K562 (cell line): ENCODE data around the gene SRP72. TPM values are rescaled to one million over a fixed set of nuclear protein-coding genes. Genes with fewer than 3 reads are reported as not detected.
A peak's percentile ranks its signal among the peaks of the same experiment; 100 is the strongest.

Experiments
- CBFB ChIP-seq: sonication (generic); formaldehyde crosslinking; IDR thresholded peaks from 2 replicates; pipeline ENCODE4 v1.4.0; 2020; ENCODE audit warnings: mild to moderate bottlenecking, missing genetic modification reagents
- CHD7 ChIP-seq: fragments of 200-600 bp; sonication (generic); IDR thresholded peaks from one replicate; pipeline ENCODE4 v1.6.1; 2012; ENCODE audit warnings: mild to moderate bottlenecking, low read depth, low read length, inconsistent platforms
- KLF13 ChIP-seq: fragments of 450-650 bp; IDR thresholded peaks from 2 replicates; pipeline ENCODE4 v1.6.1; 2016; ENCODE audit warnings: missing genetic modification characterization, low read depth, mild to moderate bottlenecking, missing compliant biosample characterization, moderate library complexity, borderline replicate concordance
- MYC ChIP-seq, 2 experiments: fragments of 250-450 bp in 1 of 2; sonication (Bioruptor Pico) in 1 of 2; IDR thresholded peaks; 2 replicates each; pipeline versions ENCODE4 v1.5.1 to v1.6.1; 2012 to 2021; ENCODE audit warnings: low read depth in 2 of 2, borderline replicate concordance in 1 of 2, improper control_type of control experiment in 1 of 2, low read length in 1 of 2, mild to moderate bottlenecking in 1 of 2, moderate library complexity in 1 of 2
- NFATC3 ChIP-seq: fragments of 450-650 bp; IDR thresholded peaks from 2 replicates; pipeline ENCODE4 v1.6.1; 2017; ENCODE audit warnings: mild to moderate bottlenecking
- PML ChIP-seq: IDR thresholded peaks from 2 replicates; pipeline ENCODE4 v1.6.1; 2012; ENCODE audit warnings: low read length, inconsistent platforms
- RAD51 ChIP-seq: fragments of 450-650 bp; IDR thresholded peaks from 2 replicates; pipeline ENCODE4 v1.7.1; 2016; ENCODE audit warnings: low read depth, mild to moderate bottlenecking, borderline replicate concordance
- SAP30 ChIP-seq: fragments of 200-600 bp; sonication (generic); IDR thresholded peaks from 2 replicates; pipeline ENCODE4 v1.6.1; 2012; ENCODE audit warnings: borderline replicate concordance, low read depth, mild to moderate bottlenecking, moderate library complexity, low read length, control low read depth, inconsistent platforms; ENCODE audit not compliant: insufficient read depth, poor library complexity, severe bottlenecking
- ZBTB7A ChIP-seq: IDR thresholded peaks from 2 replicates; pipeline ENCODE4 v1.6.1; 2011; ENCODE audit warnings: low read depth, mild to moderate bottlenecking, low read length, moderate library complexity, borderline replicate concordance; ENCODE audit not compliant: control insufficient read depth
- ZNF12 ChIP-seq: sonication (generic); formaldehyde crosslinking; IDR thresholded peaks from 2 replicates; pipeline ENCODE4 v1.4.0; 2020; ENCODE audit warnings: mild to moderate bottlenecking, missing genetic modification reagents
- ZNF280A ChIP-seq: fragments of 450-650 bp; IDR thresholded peaks from 2 replicates; pipeline ENCODE4 v1.6.1; 2018; ENCODE audit warnings: mild to moderate bottlenecking, low read depth; ENCODE audit not compliant: partially characterized antibody
- ZNF551 ChIP-seq: fragments of 250-450 bp; sonication (Bioruptor Pico); IDR thresholded peaks from 2 replicates; pipeline ENCODE4 v1.5.0; 2021; ENCODE audit warnings: mild to moderate bottlenecking, moderate library complexity
- ZNF707 ChIP-seq: fragments of 250-450 bp; sonication (Bioruptor Pico); conservative IDR thresholded peaks from 2 replicates; pipeline ENCODE4 v1.8.0; 2022; ENCODE audit warnings: inconsistent platforms, mild to moderate bottlenecking, moderate library complexity
- polyA plus RNA-seq, 8 experiments: library from polyadenylated mRNA; depleted of rRNA in 4 of 8; stranded (reverse) in 5 of 8; unstranded in 3 of 8; fragments of >200 nt; fragmentation: Nextera tagmentation in 2 of 8; fragmentation: Illumina TruSeq in 1 of 8; extraction: Ambion mirVana in 2 of 8; extraction: Trizol in 1 of 8; gene quantifications; 2 replicates each; pipeline versions ENCODE4 v1.2.1 to v1.2.3, GENCODE V29; 2011 to 2014; ENCODE audit warnings: inconsistent platforms in 1 of 8, missing spikeins in 1 of 8
- total RNA-seq, 7 experiments: library from RNA; depleted of rRNA in 6 of 7; stranded (reverse); fragments of >200 nt in 6 of 7; fragmentation: Illumina TruSeq in 2 of 7; extraction: Trizol in 2 of 7; gene quantifications; 2 replicates each; pipeline versions ENCODE4 v1.2.1 to v1.2.3, GENCODE V29; 2011 to 2021; ENCODE audit warnings: low replicate concordance in 1 of 7

SRP72 gene
- total and polyA plus RNA-seq, 9 of the 15 experiments (the other 6 are each of a cell fraction or from before 2014, with no cell fraction given): 124 to 341 (median 202) TPM

DNA sequence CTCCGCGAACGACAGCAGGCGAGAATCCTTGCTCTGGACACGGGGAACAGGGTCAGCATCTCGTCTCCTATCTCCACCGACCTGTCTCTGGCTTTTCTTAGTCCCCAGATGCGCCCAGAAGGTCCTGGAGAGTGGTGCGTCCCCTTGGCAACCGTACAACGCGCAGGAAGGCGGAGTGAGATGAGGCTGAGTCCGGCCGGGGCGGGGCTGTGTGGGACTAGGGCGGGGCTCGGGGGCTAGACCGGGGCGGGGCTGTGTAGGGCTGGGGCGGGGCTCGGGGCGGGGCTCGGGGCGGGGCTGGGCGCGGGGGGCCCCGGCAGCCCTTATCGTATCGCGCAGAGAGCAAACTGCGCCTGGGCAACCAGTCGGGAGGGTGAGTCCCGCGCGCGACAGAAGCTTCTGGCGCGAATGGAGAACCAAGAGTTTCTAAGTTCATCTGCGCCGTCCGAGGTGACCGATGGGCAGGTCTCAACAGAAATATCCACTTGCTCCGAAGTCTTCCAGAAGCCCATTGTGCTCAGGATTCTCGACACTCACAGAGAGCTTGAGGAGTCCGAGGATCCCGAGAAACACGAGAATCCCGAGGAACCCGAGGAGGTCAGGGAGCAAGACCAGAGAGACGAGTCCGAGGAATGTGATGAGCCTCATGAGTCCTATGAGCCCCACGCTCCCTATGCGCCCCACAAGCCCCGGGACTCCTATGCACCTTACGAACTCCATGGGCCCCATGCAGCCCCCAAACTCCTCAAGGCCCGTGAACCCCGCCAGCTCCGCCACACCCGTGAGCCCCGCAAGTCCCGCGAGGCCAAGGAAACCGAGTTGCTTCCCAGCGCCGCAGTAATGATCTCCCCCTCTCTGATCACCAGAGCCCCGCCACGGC is 63.1 kb downstream of the SRP72 start (continued):
- TF ChIP-seq ZNF280A (no peak), PML (peak; percentile 45; the same call in 1 of the 2 replicates), ZNF551 (CRISPR knock-in tag) (no peak), ZNF707 (CRISPR knock-in tag) (no peak), CBFB (0 out of 2 replicates have a peak, but pooled peaks have one; percentile 39), ZBTB7A (peak; percentile 56; the same call in 1 of the 2 replicates), ZNF12 (CRISPR knock-in tag) (no peak), SAP30 (peak; percentile 18), MYC (IDR thresholded peaks at IDR 0.05; ENCODE audit: low read depth, low read length) (peak; percentile 55; the same call in 1 of the 2 replicates), MYC (CRISPR knock-in tag; IDR thresholded peaks at IDR 0.05; ENCODE audit: borderline replicate concordance, low read depth) (no peak), KLF13 (tag) (no peak), RAD51 (no peak), CHD7 (no peak), NFATC3 (no peak)
